ENCODE data around the gene MICAL2.

DNA sequence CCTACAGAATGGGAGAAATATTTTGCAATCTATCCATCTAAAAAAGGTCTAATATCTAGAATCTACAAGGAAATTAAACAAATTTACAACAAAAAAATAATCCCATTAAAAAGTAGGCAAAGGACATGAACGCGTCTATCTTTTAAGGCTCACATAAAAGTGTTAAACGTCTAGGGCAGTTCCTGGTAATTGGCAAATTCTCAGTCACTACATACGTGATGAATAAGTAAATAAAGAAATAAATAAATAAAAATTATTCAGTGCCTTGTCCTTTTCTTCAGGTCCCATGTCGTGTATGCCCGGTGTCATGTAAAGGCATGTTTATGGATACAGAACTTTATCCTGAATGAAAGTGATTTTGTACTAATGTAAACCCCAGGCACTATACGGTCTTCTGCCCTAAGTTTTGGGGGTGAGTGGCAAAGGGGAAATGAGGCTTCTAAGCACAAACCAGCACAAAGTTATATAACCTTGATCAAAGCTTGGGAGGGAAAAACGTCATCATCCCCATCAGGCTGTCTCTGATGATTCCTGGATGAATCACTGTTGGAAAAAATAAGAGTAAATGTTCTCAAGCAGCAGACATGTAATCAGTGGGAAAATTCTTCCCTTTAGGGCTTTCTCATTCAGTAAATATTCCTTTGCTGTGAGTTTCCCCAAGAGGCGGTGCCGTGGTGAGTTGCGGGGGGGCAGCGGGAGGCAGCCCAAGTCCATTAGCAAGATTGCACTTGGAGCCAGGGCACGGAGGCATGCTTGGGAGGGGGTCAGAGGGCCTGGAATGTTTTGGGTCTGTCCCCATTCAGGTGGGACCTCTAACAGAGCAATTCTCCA is 30.4 kb upstream of the MICAL2 start:
- no peak for TF ChIP-seq EZH2 (IDR thresholded peaks at IDR 0.05; ENCODE audit: borderline replicate concordance, insufficient read depth, low read depth, low read length, poor library complexity, severe bottlenecking)
- TF ChIP-seq, protein P1, sequence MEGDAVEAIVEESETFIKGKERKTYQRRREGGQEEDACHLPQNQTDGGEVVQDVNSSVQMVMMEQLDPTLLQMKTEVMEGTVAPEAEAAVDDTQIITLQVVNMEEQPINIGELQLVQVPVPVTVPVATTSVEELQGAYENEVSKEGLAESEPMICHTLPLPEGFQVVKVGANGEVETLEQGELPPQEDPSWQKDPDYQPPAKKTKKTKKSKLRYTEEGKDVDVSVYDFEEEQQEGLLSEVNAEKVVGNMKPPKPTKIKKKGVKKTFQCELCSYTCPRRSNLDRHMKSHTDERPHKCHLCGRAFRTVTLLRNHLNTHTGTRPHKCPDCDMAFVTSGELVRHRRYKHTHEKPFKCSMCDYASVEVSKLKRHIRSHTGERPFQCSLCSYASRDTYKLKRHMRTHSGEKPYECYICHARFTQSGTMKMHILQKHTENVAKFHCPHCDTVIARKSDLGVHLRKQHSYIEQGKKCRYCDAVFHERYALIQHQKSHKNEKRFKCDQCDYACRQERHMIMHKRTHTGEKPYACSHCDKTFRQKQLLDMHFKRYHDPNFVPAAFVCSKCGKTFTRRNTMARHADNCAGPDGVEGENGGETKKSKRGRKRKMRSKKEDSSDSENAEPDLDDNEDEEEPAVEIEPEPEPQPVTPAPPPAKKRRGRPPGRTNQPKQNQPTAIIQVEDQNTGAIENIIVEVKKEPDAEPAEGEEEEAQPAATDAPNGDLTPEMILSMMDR (IDR thresholded peaks at IDR 0.05), result no peak

Data from B cell (primary cell).